Stimulated activated CD4-positive, alpha-beta T cell treated with anti-CD3 and anti-CD28 coated beads, Interleukin-1b, Interleukin-23, amount 100 ng/mL, for 4 hours (primary cell): Measurements from ENCODE around the gene TRIM8.
"Not testable (repeated sequence)": the region's sequence is repeated elsewhere in the genome, so short reads cannot be mapped to it uniquely, and the experiment has no call there.

Experiments used
- DNase-seq, 2 donors: peaks; one replicate each; pipeline ENCODE4 v3.0.0-alpha.2; 2020; ENCODE audit warnings: low read depth in 2 of 2

TRIM8 gene

GRCh38 chr10:102670871-102671434 lies 26.7 kb downstream of the TRIM8 start:
- no peak for DNase-seq

DNA sequence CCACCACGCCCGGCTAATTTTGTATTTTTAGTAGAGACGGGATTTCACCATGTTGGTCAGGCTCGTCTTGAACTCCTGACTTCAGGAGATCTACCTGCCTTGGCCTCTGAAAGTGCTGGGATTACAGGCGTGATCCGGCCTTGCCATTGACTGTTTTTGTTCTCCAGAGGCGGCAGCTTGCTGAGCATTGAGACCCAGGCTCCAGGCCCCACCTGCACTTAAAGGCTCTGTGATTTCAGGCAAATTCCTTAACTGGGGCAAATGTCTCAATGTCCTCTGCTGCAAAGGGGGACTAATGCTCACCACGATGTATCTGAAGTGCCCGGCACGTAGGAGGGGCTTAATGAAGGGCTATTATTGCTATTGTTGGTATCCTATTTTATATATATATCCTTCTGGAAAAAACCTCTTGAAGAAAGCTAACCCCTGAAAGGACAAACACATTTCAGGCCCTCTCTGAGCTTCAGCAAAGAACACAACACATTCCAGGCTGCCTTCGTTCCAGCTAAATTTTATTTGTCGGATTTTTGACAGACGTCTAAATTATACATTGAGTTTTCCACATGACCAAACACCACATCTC lies 29.0 kb downstream of the TRIM8 start:
- DNase-seq, result no peak

GRCh38 chr10:102673819-102674511 lies 29.7 kb downstream of the TRIM8 start:
- DNase-seq, result peak; percentile 33 to 54

DNA sequence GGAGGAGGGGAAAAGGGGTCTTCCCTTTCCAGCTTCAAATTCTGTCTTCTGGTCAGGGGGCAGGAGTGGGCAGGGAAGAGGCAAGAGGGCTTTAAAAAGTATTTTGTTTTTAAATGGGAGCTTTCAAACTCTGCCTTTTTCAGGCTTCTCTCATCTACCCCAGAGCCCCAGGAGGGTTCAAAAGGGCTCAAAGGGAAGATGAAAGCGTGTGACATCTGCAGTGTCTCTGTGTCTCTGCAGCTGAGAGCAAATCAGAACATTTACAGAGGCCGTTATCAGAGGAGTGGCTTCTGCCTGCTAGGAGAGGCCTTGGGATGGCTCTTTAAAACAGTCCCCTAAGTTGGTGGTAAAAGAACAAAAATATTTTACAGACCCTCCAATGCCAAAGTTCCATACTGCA lies 30.3 kb downstream of the TRIM8 start:
- DNase-seq, result no peak

- no peak for DNase-seq
Measured at GRCh38 chr10:102675011-102675665, 30.9 kb downstream of the TRIM8 start.

DNA sequence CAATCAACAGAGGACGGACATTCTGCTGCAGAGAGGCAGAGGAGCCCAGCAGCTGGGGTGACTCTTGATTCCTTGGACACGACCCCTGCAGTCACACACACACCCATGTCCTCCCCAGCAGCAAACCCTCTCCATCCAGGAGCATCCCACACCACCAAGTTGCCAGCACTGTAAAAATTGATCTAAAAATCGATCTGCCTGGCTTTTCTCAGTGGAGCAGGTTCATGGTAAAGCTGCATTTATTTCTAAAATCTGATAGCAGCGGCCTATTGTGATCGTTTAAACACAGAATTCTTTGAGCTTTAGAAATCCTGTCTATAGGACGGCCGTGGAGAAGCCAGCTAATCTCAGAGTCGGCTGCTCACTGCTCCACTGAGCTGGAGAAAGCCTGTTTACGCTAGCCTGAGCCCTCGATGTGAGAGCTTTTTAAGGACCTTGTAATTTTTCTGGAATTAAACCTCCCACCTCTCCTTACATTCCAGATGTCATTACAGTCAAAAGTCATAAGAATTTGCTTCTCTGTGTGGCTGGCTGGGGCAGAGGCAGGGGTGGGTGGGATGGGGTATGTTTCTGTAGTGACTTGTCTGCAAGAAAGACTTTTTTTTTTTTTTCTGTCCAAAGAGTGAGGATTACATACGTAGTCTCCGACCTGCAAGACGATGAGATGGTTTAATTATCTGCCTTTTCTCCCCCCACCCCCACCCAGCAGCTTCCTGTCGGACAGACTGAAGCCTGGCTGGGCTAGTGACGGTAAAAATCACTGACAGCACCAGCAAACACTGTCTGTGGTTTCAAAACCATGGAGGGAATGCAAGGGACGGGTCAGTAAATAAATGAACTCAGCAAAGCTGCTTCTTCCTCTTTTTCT lies 31.6 kb downstream of the TRIM8 start:
- no peak for DNase-seq

DNA sequence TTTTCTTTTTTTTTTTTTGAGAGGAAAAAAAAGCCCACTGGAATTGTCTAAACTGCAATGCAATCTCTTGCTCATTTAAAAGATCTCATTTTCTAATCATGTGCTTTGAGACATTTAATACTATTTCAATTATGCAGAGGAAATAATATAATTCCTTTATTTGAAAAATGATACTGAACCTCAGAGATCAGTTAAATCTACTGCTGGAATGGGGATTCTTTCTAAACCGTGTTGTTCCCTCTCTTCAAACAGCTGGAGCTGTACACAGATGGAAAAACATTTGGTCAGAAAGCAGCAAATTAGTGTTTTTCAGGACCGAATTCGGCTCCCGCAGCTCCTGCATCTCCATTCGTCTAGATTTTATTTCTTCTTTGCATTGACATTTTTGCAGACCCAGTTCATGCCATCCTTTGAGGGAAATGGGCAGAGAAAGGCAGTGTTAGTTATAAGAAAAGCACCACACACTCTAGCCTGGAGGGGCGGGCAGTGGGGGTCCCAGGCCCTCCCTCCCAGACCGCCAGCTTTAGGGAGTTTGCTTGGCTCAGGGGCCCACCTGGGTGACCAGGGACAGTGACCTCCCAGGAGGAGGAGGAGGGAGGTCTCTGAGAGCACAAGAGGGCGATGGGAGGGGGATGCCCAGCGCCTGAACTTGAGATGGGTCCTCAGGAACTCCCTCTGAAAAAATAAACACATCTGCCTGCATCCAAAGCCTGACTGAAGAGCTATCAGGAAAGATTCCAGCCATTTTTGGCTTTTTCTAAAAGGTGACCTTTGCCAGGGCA lies 32.4 kb downstream of the TRIM8 start:
- no peak for DNase-seq

GRCh38 chr10:102677331-102678067 lies 33.2 kb downstream of the TRIM8 start:
- DNase-seq, result no peak

DNA sequence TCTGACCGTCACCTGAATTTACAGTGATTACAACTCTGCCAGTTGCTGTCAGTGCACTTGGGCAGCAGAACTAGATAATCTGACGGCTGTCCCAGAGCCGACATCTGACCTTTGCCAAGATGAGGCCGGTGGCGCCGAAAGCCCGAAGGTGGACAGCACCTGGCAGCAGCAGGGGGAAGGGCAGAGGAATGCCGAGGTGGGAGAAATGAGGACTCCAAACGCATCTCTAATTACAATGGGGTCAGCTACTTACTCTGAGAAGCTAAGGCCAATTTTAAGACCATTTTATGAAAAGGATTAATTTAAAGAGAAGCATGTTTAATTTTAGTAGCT lies 33.8 kb downstream of the TRIM8 start:
- no peak for DNase-seq

- DNase-seq, result no peak
Measured at GRCh38 chr10:102678842-102679289, 34.6 kb downstream of the TRIM8 start.

DNA sequence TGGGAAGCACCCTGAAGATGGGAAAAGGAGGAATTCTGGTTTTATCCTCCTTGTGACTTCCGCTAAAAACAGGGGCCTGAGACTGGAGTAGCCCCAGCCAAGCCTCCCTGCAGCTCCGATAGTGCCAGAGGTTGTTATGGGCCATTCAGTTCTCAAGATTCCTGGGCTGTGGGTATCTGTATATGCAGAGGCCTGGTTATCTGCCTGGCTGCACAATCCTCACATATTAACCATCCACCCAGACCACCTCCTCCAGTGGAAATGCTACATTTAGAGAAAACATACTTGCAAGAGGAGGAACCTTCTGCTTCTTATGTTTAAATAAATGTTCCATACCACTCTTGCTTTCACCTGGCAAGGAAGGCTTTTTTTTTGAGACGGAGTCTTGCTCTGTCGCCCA lies 35.3 kb downstream of the TRIM8 start:
- DNase-seq, result no peak

GRCh38 chr10:102681696-102682095 lies 37.4 kb downstream of the TRIM8 start:
- DNase-seq, result no peak

DNA sequence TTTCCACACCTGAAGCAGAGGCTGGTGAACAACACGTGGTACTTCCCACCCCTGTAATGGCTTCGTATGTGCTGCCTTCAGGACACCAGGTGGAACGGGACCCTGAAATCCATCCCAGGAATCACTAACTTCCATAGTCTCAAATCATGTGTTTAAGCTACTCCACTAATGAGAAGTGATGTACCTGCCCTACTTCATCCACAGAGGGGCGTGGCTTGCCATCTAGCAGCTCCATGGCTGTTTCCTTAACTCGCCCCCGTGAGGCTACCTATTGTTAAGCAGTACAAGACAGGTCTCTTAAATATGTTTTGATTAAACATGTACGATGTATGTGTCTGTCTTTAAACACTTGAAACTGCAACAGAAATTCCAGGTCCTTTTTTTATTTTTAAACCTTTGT lies 38.1 kb downstream of the TRIM8 start:
- no peak for DNase-seq

GRCh38 chr10:102682981-102683380 lies 38.7 kb downstream of the TRIM8 start:
- DNase-seq, result no peak

DNA sequence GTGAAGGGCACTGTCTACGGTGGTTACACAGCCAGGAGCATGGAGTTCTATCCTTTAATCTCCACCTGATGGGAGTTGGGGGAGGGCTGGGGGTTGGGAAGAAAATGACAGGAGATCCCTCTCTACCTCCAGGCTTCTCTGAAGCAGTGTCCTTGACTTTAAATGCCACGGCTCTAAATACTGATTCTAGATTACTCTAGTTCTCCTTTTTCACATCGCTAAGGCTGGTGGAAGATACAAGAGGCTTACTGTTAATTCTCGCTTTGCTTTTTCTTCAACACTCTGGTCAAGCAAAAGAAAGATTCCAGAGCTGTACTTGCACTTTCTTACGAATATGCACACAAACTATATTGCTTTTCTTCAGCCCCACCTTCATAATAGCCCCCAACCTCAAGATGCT lies 39.5 kb downstream of the TRIM8 start:
- no peak for DNase-seq

GRCh38 chr10:102691285-102692066 lies 47.2 kb downstream of the TRIM8 start:
- DNase-seq, result no peak

GRCh38 chr10:102695401-102695800 lies 51.1 kb downstream of the TRIM8 start:
- not testable (repeated sequence) for DNase-seq

DNA sequence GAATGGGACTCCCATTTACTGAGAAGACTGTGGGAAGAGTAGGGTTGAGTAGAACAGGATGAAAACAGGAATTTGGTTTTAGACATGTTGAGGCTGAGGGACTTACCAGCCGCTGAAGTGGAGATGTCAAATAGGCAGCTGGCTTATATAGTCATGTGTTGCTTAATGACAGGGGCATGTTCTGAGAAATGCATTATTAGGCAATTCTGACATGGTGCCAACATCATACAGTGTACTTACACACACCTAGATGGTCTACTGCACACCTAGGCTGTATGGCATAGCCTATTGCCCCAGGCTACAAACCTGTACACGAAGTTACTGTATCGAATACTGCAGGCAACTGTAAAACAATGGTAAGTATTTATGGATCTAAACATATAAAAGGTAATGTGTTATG lies 52.5 kb downstream of the TRIM8 start:
- DNase-seq, result no peak

- no peak for DNase-seq
Measured at GRCh38 chr10:102698894-102699293, 54.6 kb downstream of the TRIM8 start.

DNA sequence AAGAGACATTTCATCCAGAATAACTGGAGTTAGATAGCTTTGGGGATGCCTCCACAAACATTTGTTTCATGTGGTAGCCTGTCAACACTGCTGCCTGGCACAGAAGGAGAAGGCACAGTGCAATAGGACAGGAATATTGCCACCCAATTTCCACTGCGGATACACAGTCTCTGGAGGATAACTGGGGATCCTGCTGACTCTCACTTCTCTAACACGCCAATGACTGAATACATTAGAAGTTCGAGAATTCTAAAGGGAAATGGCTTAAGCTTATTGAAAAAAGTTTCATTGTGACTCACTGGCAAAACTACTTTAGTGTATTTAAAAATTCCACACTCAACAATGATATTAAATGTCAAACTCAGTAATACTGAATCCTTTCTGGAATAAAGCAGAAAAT lies 57.0 kb downstream of the TRIM8 start:
- no peak for DNase-seq
